GM18870 (cell line): ENCODE results near the gene AHRR.
"Not testable (repeated sequence)": the region's sequence is repeated elsewhere in the genome, so short reads cannot be mapped to it uniquely, and the experiment has no call there.

Source experiments
- ATAC-seq: cut with Tn5 transposase; IDR thresholded peaks from one replicate; pipeline ENCODE4 v1.9.1; 2021; ENCODE audit warnings: moderate library complexity; ENCODE audit not compliant: unreplicated experiment

The AHRR gene

GRCh38 chr5:321230-321725 lies at the start of gene AHRR:
Gene AHRR (plus strand): TSS chr5:321714. CDS start chr5:343903, 22,189 bp downstream.
- ATAC-seq: no peak

- ATAC-seq: not testable (repeated sequence)
Measured at GRCh38 chr5:271828-272167, 49.7 kb upstream of the AHRR start.

DNA sequence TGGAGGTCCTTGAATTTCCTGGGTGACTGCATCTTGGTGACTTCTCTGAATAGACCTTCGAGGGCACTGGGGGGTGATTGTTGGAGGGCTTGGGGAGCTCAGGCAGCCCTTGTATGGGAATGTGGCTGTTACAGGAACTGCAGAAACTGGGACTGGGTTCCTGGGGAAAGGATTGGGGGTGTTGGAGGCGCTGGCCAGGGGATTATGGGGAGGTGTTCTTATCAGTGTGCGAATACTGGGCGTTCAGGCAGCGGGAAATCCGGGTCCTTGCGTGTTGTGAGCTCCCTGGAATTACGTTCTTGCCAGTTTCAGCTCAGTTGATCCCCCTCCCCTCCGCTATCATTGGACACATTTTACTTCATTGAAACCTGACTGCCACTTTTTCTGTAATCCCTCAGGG lies 48.4 kb upstream of the AHRR start:
- ATAC-seq: not testable (repeated sequence)

- not testable (repeated sequence) for ATAC-seq
Measured at GRCh38 chr5:273491-273890, 48.0 kb upstream of the AHRR start.

DNA sequence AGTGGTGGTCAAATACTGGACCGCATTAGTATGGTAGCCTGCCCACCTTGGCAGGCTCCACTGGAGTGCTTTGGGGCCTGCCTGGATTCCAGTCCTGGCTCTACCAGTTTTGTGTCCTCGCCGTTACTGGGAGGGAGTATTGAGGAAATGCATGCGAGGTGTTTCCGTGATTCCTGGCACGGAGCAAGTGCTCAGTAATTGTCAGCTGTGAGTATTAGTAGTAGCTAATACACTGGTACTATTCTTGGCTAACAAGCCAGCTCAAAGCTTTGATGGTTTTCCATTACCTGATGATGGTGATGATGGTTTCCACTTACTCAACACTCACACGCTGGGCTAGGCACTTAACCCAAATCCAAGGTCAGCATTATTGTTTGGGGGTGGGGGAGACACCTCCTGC lies 47.2 kb upstream of the AHRR start:
- ATAC-seq: not testable (repeated sequence)

- ATAC-seq: no peak
Measured at GRCh38 chr5:278646-279045, 42.9 kb upstream of the AHRR start.

GRCh38 chr5:279051-279665 lies 42.4 kb upstream of the AHRR start:
- not testable (repeated sequence) for ATAC-seq

- no peak for ATAC-seq
Measured at GRCh38 chr5:285991-286557, 35.4 kb upstream of the AHRR start.

DNA sequence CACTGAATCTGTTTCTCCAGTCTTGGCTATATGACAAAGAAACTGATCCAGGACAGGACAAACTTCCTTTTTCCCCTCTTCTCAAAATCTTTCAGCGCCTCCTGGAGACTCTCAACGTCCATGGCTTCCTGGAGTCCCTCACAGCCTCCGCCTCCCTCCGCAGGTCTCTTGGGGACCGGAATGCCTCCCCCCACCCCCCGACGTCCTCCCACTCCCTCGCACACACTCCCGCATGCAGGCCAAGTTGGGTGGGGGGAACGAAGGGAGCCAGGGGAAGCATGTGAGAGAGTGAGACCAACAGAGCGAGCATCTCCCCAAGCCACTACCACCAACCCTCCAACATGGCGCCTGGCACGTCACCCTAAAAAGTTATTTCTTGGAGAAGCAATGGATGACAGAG lies 31.3 kb upstream of the AHRR start:
- not testable (repeated sequence) for ATAC-seq

- not testable (repeated sequence) for ATAC-seq
Measured at GRCh38 chr5:291345-291744, 30.2 kb upstream of the AHRR start.

- not testable (repeated sequence) for ATAC-seq
Measured at GRCh38 chr5:294788-295187, 26.7 kb upstream of the AHRR start.

GRCh38 chr5:296207-296606 lies 25.3 kb upstream of the AHRR start:
- ATAC-seq: not testable (repeated sequence)

GRCh38 chr5:296954-297353 lies 24.6 kb upstream of the AHRR start:
- not testable (repeated sequence) for ATAC-seq

DNA sequence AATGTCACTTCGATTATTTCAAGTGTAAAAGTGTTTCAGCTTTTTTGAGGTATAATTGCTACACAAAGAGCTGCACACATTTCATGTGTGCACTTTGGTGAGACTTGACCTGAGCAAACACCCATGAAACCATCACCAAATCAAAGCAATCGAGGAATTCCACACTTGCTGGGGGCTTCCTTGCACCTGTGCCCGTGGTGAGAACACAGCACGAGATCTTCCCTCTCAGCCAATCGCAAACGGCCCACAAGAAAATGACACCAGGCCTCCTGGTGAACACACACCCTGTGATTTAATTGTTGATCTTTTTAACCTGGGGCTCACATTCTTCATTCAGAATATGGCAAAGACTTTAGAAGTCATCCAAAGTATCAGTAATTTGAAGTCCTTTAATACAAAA lies 24.1 kb upstream of the AHRR start:
- not testable (repeated sequence) for ATAC-seq

- ATAC-seq: not testable (repeated sequence)
Measured at GRCh38 chr5:297991-298736, 23.4 kb upstream of the AHRR start.

GRCh38 chr5:298737-299125 lies 22.8 kb upstream of the AHRR start:
- ATAC-seq: no peak

DNA sequence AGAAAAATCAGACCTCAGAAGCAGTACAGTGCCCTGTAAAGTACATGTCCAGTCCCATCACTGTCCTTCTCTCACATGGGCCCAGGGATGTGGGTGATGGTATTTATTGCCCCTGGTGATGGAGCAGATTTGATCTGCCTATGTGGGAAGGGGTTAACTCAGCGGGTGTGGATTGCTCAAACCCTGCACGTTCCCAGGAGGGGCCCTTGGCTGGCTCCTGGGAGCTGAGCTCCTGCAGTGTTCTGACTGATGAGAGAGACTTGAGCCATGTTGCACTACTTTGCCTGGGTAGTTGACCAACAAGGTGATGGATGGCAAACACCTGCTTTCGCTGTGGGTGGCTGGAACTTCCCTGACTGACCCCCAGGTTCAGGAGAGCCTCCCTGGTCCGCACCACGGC lies 21.6 kb upstream of the AHRR start:
- not testable (repeated sequence) for ATAC-seq

DNA sequence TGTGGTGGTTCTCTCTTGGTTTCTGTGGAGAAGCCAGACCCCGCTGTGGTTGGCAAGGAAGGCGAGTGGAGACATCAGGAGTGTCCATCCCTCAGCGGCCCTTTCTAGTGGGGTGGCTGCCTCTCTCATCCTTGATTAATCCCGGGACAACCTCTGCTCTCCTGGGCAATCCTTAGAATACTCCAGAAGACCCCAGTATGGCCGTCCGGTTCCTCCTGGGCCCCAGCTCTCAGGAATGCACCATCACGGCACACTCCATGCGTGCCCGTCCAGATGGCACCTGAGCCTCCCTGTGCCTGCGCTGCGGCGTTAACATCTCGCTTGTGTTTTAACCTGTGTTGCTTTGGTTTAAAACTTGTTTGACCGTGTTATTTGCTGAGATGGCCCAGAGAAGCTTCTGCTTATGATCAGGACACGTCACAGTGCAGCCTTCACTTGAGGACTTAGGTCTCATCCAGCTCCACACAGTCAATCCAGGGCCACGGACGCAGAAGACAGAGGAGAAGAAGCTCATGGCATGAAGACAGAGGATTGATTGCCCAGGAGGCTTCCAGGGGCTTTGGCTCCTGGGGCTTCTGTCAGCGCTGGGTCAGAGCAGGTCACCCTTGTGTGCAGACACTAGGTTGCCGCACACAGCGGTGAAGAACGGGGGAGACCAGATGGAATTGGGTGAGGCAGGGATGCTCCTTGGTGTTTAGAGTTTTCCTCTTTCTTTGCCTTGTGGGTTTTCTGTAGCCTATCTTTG lies 20.7 kb upstream of the AHRR start:
- not testable (repeated sequence) for ATAC-seq

DNA sequence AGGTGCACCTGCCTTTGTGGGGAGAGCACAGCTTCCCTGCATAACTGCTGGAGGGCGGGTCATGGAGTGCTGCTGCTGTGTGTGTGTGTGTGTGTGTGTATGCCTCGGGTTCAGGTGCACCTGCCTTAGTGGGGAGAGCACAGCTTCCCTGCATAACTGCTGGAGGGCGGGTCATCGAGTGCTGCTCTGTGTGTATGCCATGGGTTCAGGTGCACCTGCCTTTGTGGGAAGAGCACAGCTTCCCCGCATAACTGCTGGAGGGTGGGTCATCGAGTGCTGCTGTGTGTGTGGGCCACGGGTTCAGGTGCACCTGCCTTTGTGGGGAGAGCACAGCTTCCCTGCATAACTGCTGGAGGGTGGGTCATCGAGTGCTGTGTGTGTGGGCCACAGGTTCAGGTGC lies 19.1 kb upstream of the AHRR start:
- not testable (repeated sequence) for ATAC-seq

GRCh38 chr5:302966-303365 lies 18.5 kb upstream of the AHRR start:
- ATAC-seq: no peak

- ATAC-seq: not testable (repeated sequence)
Measured at GRCh38 chr5:303741-304140, 17.8 kb upstream of the AHRR start.
